Measurements from ENCODE around the gene NUDT14. TPM values are rescaled to one million over a fixed set of nuclear protein-coding genes. Genes with fewer than 3 reads are reported as not detected.

The NUDT14 gene
- total RNA-seq, 1 experiment from 2014 or later, result 26.1 TPM

GRCh38 chr14:105158794-105159193, 22.3 kb downstream of the NUDT14 start:
- intact Hi-C loops (cut with micrococcal nuclease), result no loop called here
- no peak for DNase-seq (ENCODE audit: unreplicated experiment)
- POLR2A ChIA-PET, result interaction anchor here (1.0 kb wide), 1 partner anchor 67 kb away, joined by 3 read pairs; no protein-coding TSS in a partner anchor
- no peaks in the 10 kb centered on the region for H3K27me3 Mint-ChIP-seq (ENCODE audit: insufficient read depth, unreplicated experiment)
- H3K4me1 Mint-ChIP-seq (ENCODE audit: insufficient read depth, unreplicated experiment), result no peaks in the 10 kb centered on the region
- H3K9me3 Mint-ChIP-seq (ENCODE audit: unreplicated experiment), result no peaks in the 10 kb centered on the region
- TF ChIP-seq CTCF (IDR thresholded peaks at IDR 0.05; ENCODE audit: unreplicated experiment), result no peak
- H3K36me3 Mint-ChIP-seq (ENCODE audit: insufficient read depth, unreplicated experiment), result no peaks in the 10 kb centered on the region
- BruUV-seq (replicated peaks), result no TSS peak
- no peak overlapping the region for H3K4me3 Mint-ChIP-seq (ENCODE audit: unreplicated experiment)
- CTCF ChIA-PET, result interaction anchor here (1.1 kb wide), 1 partner anchor 68 kb away, joined by 5 read pairs; no protein-coding TSS in a partner anchor
- H3K27ac Mint-ChIP-seq (ENCODE audit: low read depth, unreplicated experiment), result no peak overlapping the region

- H3K4me1 Mint-ChIP-seq (ENCODE audit: insufficient read depth, unreplicated experiment), result no peaks in the 10 kb centered on the region
- ChIA-PET POLR2A (no interaction called here), CTCF (no interaction called here)
- H3K9me3 Mint-ChIP-seq (ENCODE audit: unreplicated experiment), result no peaks in the 10 kb centered on the region
- intact Hi-C loops (cut with micrococcal nuclease), result no loop called here
- no TSS peak for BruUV-seq (replicated peaks)
- H3K27ac Mint-ChIP-seq (ENCODE audit: low read depth, unreplicated experiment), result no peak overlapping the region
- H3K36me3 Mint-ChIP-seq (ENCODE audit: insufficient read depth, unreplicated experiment), result no peaks in the 10 kb centered on the region
- TF ChIP-seq CTCF (IDR thresholded peaks at IDR 0.05; ENCODE audit: unreplicated experiment), result no peak
- DNase-seq (ENCODE audit: unreplicated experiment), result no peak
- no peaks in the 10 kb centered on the region for H3K27me3 Mint-ChIP-seq (ENCODE audit: insufficient read depth, unreplicated experiment)
- H3K4me3 Mint-ChIP-seq (ENCODE audit: unreplicated experiment), result no peak overlapping the region
Measured at GRCh38 chr14:105157872-105158271, 23.2 kb downstream of the NUDT14 start.

- no peaks in the 10 kb centered on the region for H3K27me3 Mint-ChIP-seq (ENCODE audit: insufficient read depth, unreplicated experiment)
- CTCF ChIA-PET, result no interaction called here
- POLR2A ChIA-PET, result interaction anchor here (0.5 to 0.6 kb wide), 2 partner anchors 29 to 66 kb away, joined by 4 read pairs; no protein-coding TSS in a partner anchor
Measured at GRCh38 chr14:105156414-105157375, 24.4 kb downstream of the NUDT14 start.

More at GRCh38 chr14:105156414-105157375, 24.4 kb downstream of the NUDT14 start:
- intact Hi-C loops (cut with micrococcal nuclease), result no loop called here
- H3K4me1 Mint-ChIP-seq (ENCODE audit: insufficient read depth, unreplicated experiment), result no peaks in the 10 kb centered on the region
- no peak overlapping the region for H3K27ac Mint-ChIP-seq (ENCODE audit: low read depth, unreplicated experiment)
- no peaks in the 10 kb centered on the region for H3K9me3 Mint-ChIP-seq (ENCODE audit: unreplicated experiment)
- TF ChIP-seq CTCF (IDR thresholded peaks at IDR 0.05; ENCODE audit: unreplicated experiment), result no peak
- no TSS peak for BruUV-seq (replicated peaks)
- DNase-seq (ENCODE audit: unreplicated experiment), result no peak
- no peaks in the 10 kb centered on the region for H3K36me3 Mint-ChIP-seq (ENCODE audit: insufficient read depth, unreplicated experiment)
- H3K4me3 Mint-ChIP-seq (ENCODE audit: unreplicated experiment), result no peak overlapping the region
